ENCODE data around the gene RNASE4. TPM values are rescaled to one million over a fixed set of nuclear protein-coding genes. Genes with fewer than 3 reads are reported as not detected.
"Not testable (repeated sequence)": the region's sequence is repeated elsewhere in the genome, so short reads cannot be mapped to it uniquely, and the experiment has no call there.

The RNASE4 gene
- total RNA-seq, 1 donor from 2014 or later = 7.6 TPM

DNA sequence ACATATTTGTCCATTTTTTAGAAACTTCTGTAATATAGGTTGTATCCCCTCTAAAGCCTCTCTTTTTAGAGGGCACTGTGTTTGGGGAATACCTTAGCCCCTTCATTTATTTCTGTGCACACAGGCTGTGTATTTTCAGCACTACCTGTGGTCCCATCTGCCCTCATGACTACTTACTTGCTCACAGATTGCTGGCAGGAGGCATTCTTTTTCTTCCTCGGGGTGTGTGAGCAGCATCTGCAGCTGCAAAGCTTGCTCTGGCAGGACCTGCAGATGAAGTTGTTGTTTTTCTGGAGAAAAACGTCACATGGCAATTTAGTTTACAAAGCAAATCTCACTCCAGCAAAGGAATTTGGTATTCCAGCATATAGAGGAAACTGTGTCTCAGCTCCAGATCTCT is 28.5 kb downstream of the RNASE4 start:
- TF ChIP-seq, protein P1, sequence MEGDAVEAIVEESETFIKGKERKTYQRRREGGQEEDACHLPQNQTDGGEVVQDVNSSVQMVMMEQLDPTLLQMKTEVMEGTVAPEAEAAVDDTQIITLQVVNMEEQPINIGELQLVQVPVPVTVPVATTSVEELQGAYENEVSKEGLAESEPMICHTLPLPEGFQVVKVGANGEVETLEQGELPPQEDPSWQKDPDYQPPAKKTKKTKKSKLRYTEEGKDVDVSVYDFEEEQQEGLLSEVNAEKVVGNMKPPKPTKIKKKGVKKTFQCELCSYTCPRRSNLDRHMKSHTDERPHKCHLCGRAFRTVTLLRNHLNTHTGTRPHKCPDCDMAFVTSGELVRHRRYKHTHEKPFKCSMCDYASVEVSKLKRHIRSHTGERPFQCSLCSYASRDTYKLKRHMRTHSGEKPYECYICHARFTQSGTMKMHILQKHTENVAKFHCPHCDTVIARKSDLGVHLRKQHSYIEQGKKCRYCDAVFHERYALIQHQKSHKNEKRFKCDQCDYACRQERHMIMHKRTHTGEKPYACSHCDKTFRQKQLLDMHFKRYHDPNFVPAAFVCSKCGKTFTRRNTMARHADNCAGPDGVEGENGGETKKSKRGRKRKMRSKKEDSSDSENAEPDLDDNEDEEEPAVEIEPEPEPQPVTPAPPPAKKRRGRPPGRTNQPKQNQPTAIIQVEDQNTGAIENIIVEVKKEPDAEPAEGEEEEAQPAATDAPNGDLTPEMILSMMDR (conservative IDR thresholded peaks at IDR 0.05; ENCODE audit: low read depth, low read length) = no peak
- H3K4me3 ChIP-seq (ENCODE audit: low read depth, low read length) = no peak overlapping the region
- no peak for DNase-seq (ENCODE audit: low read depth)

DNA sequence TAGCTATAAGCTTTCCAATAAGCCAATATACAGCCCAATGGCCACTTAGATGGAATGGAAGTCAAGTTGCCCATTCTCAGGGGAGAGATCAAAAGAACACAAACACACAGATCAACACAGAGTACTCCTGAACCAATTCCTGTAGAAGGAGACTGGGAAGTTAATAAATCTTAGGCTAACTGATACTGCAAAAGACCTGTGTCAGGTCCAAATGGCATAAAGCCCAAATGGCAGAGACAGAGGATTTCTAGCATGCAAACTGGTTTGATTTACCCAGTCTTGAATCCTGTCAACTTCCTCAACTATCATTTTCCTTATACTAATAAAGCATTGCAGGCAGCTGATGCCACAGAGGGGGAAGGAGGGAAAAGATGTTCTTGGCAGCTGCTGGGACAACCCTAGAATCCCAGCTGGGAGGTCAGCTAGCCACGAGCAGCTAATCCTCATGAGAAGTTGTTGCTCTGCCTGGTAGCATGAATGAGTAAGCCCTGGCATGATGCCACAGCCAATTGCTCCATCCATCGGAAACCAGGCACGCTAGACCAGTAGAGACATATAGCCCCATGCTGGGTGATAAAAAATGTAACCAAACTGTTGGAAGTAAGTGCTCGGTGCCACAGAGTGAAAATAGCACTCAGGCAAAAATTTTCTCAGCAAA is 30.4 kb downstream of the RNASE4 start:
- DNase-seq (ENCODE audit: low read depth) = no peak
- TF ChIP-seq, protein P1 (conservative IDR thresholded peaks at IDR 0.05; ENCODE audit: low read depth, low read length) = peak; percentile 1
- H3K4me3 ChIP-seq (ENCODE audit: low read depth, low read length) = no peak overlapping the region

DNA sequence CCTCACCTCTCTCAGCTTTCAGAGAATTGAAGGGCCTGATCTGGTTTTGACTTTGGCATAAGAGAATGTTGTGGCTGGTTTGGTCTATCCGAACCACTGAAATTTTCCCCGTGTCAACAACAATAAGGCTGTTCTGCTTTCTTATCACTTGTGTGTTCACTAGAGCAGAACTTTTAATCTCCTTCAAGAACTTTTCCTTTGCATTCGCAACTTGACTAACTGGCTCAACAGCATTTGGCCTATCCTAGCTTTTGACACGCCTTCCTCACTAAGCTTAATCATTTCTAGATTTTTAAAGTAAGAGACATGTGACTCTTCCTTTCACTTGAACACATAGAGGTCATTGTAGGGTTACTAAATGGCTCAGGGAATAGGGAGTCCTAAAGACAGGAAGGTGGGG is 35.4 kb downstream of the RNASE4 start:
- no peak for DNase-seq (ENCODE audit: low read depth)
- TF ChIP-seq, protein P1 (conservative IDR thresholded peaks at IDR 0.05; ENCODE audit: low read depth, low read length) = no peak
- H3K4me3 ChIP-seq (ENCODE audit: low read depth, low read length) = no peak overlapping the region

DNA sequence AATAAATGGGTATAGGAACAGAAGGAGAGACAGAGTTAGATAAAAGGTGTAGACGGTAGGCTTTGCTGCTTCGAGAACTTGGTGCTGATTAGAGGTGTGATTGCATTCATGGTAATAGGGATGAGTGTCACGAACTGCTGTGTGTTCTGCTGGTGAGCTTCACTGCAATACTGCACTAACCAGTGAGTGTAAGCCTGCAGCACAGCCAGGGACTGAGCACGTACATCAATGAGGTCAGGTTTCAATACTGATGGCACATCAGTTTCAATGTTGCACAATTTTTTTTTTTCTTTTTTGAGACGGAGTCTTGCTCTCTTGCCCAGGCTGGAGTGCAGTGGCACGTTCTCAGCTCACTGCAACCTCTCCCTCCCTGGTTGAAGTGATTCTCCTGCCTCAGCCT is 36.4 kb downstream of the RNASE4 start:
- no peak overlapping the region for H3K4me3 ChIP-seq (ENCODE audit: low read depth, low read length)
- DNase-seq (ENCODE audit: low read depth) = no peak
- TF ChIP-seq, protein P1 (conservative IDR thresholded peaks at IDR 0.05; ENCODE audit: low read depth, low read length) = no peak

DNA sequence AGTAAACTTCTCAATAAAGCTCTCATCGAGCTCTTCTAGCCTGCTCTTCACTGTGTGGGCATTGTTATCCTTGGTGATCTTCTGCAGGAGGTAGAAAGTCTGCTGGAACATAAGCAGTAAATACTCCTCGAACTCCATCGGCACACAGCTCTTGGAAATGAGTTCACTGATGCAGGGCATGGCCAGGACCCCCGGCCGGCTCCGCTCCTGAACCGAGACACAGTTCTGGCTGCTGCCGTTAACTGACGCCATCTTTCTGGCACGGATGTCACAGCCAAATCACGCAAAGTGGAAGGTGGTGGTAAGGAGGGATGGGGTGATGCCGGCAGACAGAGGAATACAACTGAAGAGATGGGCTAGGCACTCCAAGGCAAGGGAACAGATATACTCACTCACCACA is 37.7 kb downstream of the RNASE4 start:
- no peak for DNase-seq (ENCODE audit: low read depth)
- H3K4me3 ChIP-seq (ENCODE audit: low read depth, low read length) = no peak overlapping the region
- TF ChIP-seq, protein P1 (conservative IDR thresholded peaks at IDR 0.05; ENCODE audit: low read depth, low read length) = no peak

DNA sequence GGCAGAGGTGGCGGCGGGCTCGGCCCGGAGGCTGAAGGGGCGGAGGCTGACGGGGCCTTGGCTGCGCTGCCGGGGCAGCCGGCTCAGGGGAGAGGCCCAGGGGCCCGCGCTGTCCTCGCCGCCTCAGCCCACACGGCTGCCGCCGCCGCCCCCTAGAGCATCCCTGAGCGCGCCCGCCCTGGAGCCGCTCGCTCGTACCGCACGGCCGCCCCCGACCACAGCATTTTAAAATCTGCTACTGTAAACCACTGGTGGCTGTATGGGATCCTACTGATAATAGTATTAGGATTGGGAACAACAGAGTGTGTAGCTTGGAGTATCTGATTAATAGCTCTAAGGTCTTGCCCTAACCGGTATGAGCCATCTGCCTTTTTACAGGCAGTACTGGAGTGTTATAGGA is 39.1 kb downstream of the RNASE4 start:
- no peak overlapping the region for H3K4me3 ChIP-seq (ENCODE audit: low read depth, low read length)
- TF ChIP-seq, protein P1 (conservative IDR thresholded peaks at IDR 0.05; ENCODE audit: low read depth, low read length) = no peak
- DNase-seq (ENCODE audit: low read depth) = no peak

DNA sequence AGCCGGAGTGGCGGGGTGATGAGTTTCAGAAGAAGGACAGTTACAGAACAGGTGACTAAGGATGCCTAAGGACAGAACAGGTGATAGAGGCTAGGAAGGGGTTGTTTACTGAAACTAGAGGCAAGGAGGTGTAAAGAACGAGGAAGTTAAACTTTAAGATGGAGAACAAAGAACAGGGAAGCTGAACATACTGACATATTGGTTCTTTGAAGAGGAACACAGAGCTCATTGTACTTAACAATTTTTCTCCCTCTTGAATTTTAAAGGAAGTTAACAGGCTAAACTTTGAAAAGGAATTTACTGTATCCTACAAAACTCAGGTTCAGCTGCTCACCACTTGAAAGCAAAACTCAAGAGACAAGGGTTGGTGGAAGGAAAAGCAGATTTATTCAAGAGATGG is 41.8 kb downstream of the RNASE4 start:
- not testable (repeated sequence) for DNase-seq (ENCODE audit: low read depth); H3K4me3 ChIP-seq (ENCODE audit: low read depth, low read length)

All from epithelial cell of proximal tubule (primary cell).